Measurements from ENCODE around the gene LRBA. TPM values are rescaled to one million over a fixed set of nuclear protein-coding genes. Genes with fewer than 3 reads are reported as not detected.

LRBA gene
- total and polyA plus RNA-seq, 3 donors from 2014 or later, result 24.6 to 61.1 (median 60.8) TPM

GRCh38 chr4:150402871-150403272, 612.2 kb downstream of the LRBA start:
- no peak for DNase-seq
- intact Hi-C loops (cut with DNase I; ENCODE audit: low total_unique reads), result no loop called here
- Histone ChIP-seq H3K4me1 (no peaks in the 10 kb centered on the region), H3K27me3 (no peaks in the 10 kb centered on the region), H3K4me3 (no peak overlapping the region), H3K27ac (no peak overlapping the region), H3K9me3 (no peaks in the 10 kb centered on the region), H3K36me3 (ENCODE audit: low read depth, missing control alignments) (no peaks in the 10 kb centered on the region)
- no peak for TF ChIP-seq POLR2A (IDR thresholded peaks at IDR 0.05)
- TF ChIP-seq CTCF (IDR thresholded peaks at IDR 0.05), result no peak
- WGBS, 2 donors, result 63 to 65% methylated on average over 5 of the region's 5 CpGs

- Histone ChIP-seq H3K36me3 (ENCODE audit: low read depth, missing control alignments) (no peaks in the 10 kb centered on the region), H3K4me1 (no peaks in the 10 kb centered on the region), H3K27me3 (no peaks in the 10 kb centered on the region), H3K4me3 (no peak overlapping the region), H3K27ac (no peak overlapping the region), H3K9me3 (no peaks in the 10 kb centered on the region)
- WGBS, 2 donors, result 91 to 93% methylated on average over 7 of the region's 7 CpGs
- intact Hi-C loops (cut with DNase I; ENCODE audit: low total_unique reads), result no loop called here
- no peak for TF ChIP-seq CTCF (IDR thresholded peaks at IDR 0.05)
- DNase-seq, result no peak
Measured at GRCh38 chr4:150401083-150401687, 613.9 kb downstream of the LRBA start.

- Histone ChIP-seq H3K27ac (no peak overlapping the region), H3K36me3 (ENCODE audit: low read depth, missing control alignments) (no peaks in the 10 kb centered on the region), H3K4me1 (no peaks in the 10 kb centered on the region), H3K4me3 (no peak overlapping the region), H3K27me3 (no peaks in the 10 kb centered on the region), H3K9me3 (no peaks in the 10 kb centered on the region)
- WGBS, 2 donors, result 39 to 42% methylated on average over 2 of the region's 2 CpGs
- TF ChIP-seq CTCF (IDR thresholded peaks at IDR 0.05), result no peak
- no peak for TF ChIP-seq POLR2A (IDR thresholded peaks at IDR 0.05)
- no peak for DNase-seq
- intact Hi-C loops (cut with DNase I; ENCODE audit: low total_unique reads), result no loop called here
Measured at GRCh38 chr4:150395872-150396271, 619.2 kb downstream of the LRBA start.

- Histone ChIP-seq H3K27ac (no peak overlapping the region), H3K27me3 (no peaks in the 10 kb centered on the region), H3K4me1 (no peaks in the 10 kb centered on the region), H3K9me3 (no peaks in the 10 kb centered on the region), H3K4me3 (no peak overlapping the region), H3K36me3 (ENCODE audit: low read depth, missing control alignments) (no peaks in the 10 kb centered on the region)
- TF ChIP-seq POLR2A (IDR thresholded peaks at IDR 0.05), result no peak
- no peak for TF ChIP-seq CTCF (IDR thresholded peaks at IDR 0.05)
- no peak for DNase-seq
- intact Hi-C loops (cut with DNase I; ENCODE audit: low total_unique reads), result no loop called here
Measured at GRCh38 chr4:150394046-150394445, 621.0 kb downstream of the LRBA start.

GRCh38 chr4:150391052-150391451, 624.0 kb downstream of the LRBA start:
- no peak overlapping the region for H3K4me3 ChIP-seq
- TF ChIP-seq POLR2A (IDR thresholded peaks at IDR 0.05) (no peak), CTCF (IDR thresholded peaks at IDR 0.05) (no peak)
- no peak overlapping the region for H3K27ac ChIP-seq
- intact Hi-C loops (cut with DNase I; ENCODE audit: low total_unique reads), result no loop called here
- 94 to 100% methylated on average over 2 of the region's 2 CpGs for WGBS, 2 donors
- H3K4me1 ChIP-seq, result no peaks in the 10 kb centered on the region
- H3K27me3 ChIP-seq, result no peaks in the 10 kb centered on the region
- H3K9me3 ChIP-seq, result no peaks in the 10 kb centered on the region
- no peaks in the 10 kb centered on the region for H3K36me3 ChIP-seq (ENCODE audit: low read depth, missing control alignments)
- DNase-seq, result no peak

All from testis (tissue), 3 donors.